ENCODE results near the gene ANKRD44.

The ANKRD44 gene

GRCh38 chr2:197145471-197146056 is 165.0 kb downstream of the ANKRD44 start:
- DNase-seq (ENCODE audit: low read depth, low spot score): no peak

GRCh38 chr2:197144183-197144582 is 166.4 kb downstream of the ANKRD44 start:
- no peak for DNase-seq (ENCODE audit: low read depth, low spot score)

- no peak for DNase-seq (ENCODE audit: low read depth, low spot score)
Observed at GRCh38 chr2:197141702-197142473, 168.7 kb downstream of the ANKRD44 start.

GRCh38 chr2:197140045-197140444 is 170.5 kb downstream of the ANKRD44 start:
- DNase-seq (ENCODE audit: low read depth, low spot score): no peak

- DNase-seq (ENCODE audit: low read depth, low spot score): no peak
Observed at GRCh38 chr2:197138506-197138905, 172.1 kb downstream of the ANKRD44 start.

GRCh38 chr2:197137826-197138477 is 172.6 kb downstream of the ANKRD44 start:
- no peak for DNase-seq (ENCODE audit: low read depth, low spot score)

- no peak for DNase-seq (ENCODE audit: low read depth, low spot score)
Observed at GRCh38 chr2:197137231-197137630, 173.3 kb downstream of the ANKRD44 start.

- no peak for DNase-seq (ENCODE audit: low read depth, low spot score)
Observed at GRCh38 chr2:197136452-197136851, 174.1 kb downstream of the ANKRD44 start.

GRCh38 chr2:197135806-197136205 is 174.8 kb downstream of the ANKRD44 start:
- DNase-seq (ENCODE audit: low read depth, low spot score): no peak

- no peak for DNase-seq (ENCODE audit: low read depth, low spot score)
Observed at GRCh38 chr2:197134206-197134605, 176.4 kb downstream of the ANKRD44 start.

GRCh38 chr2:197131558-197131855 is 179.1 kb downstream of the ANKRD44 start:
- no peak for DNase-seq (ENCODE audit: low read depth, low spot score)

GRCh38 chr2:197130318-197130717 is 180.3 kb downstream of the ANKRD44 start:
- DNase-seq (ENCODE audit: low read depth, low spot score): no peak

GRCh38 chr2:197128897-197129296 is 181.7 kb downstream of the ANKRD44 start:
- no peak for DNase-seq (ENCODE audit: low read depth, low spot score)

- DNase-seq (ENCODE audit: low read depth, low spot score): no peak
Observed at GRCh38 chr2:197128126-197128525, 182.5 kb downstream of the ANKRD44 start.

GRCh38 chr2:197126630-197127352 is 183.8 kb downstream of the ANKRD44 start:
- DNase-seq (ENCODE audit: low read depth, low spot score): no peak

GRCh38 chr2:197124639-197125390 is 185.8 kb downstream of the ANKRD44 start:
- DNase-seq (ENCODE audit: low read depth, low spot score): no peak

GRCh38 chr2:197122821-197123220 is 187.8 kb downstream of the ANKRD44 start:
- DNase-seq (ENCODE audit: low read depth, low spot score): no peak

- no peak for DNase-seq (ENCODE audit: low read depth, low spot score)
Observed at GRCh38 chr2:197121756-197122385, 188.7 kb downstream of the ANKRD44 start.

- DNase-seq (ENCODE audit: low read depth, low spot score): no peak
Observed at GRCh38 chr2:197121255-197121654, 189.3 kb downstream of the ANKRD44 start.

GRCh38 chr2:197116306-197116879 is 194.2 kb downstream of the ANKRD44 start:
- no peak for DNase-seq (ENCODE audit: low read depth, low spot score)

- DNase-seq (ENCODE audit: low read depth, low spot score): no peak
Observed at GRCh38 chr2:197115325-197115724, 195.3 kb downstream of the ANKRD44 start.
